ENCODE measurements around the gene ZMIZ1.
A peak's percentile ranks its signal among the peaks of the same experiment; 100 is the strongest.

ZMIZ1 gene

GRCh38 chr10:79349072-79349491 lies 280.3 kb downstream of the ZMIZ1 start:
- DNase-seq: no peak

- no peak for DNase-seq
Measured at GRCh38 chr10:79349766-79350406, 281.1 kb downstream of the ZMIZ1 start.

- DNase-seq: no peak
Measured at GRCh38 chr10:79350407-79351154, 281.8 kb downstream of the ZMIZ1 start.

GRCh38 chr10:79351332-79351731 lies 282.6 kb downstream of the ZMIZ1 start:
- no peak for DNase-seq

GRCh38 chr10:79352035-79352877 lies 283.5 kb downstream of the ZMIZ1 start:
- DNase-seq: no peak

- no peak for DNase-seq
Measured at GRCh38 chr10:79353000-79353406, 284.2 kb downstream of the ZMIZ1 start.

GRCh38 chr10:79353726-79354125 lies 285.0 kb downstream of the ZMIZ1 start:
- no peak for DNase-seq

- no peak for DNase-seq
Measured at GRCh38 chr10:79354141-79354540, 285.4 kb downstream of the ZMIZ1 start.

- DNase-seq: no peak
Measured at GRCh38 chr10:79354615-79355014, 285.8 kb downstream of the ZMIZ1 start.

GRCh38 chr10:79355420-79356017 lies 286.8 kb downstream of the ZMIZ1 start:
- DNase-seq: peak; percentile 12

GRCh38 chr10:79356104-79356503 lies 287.3 kb downstream of the ZMIZ1 start:
- DNase-seq: peak; percentile 60

GRCh38 chr10:79357180-79357579 lies 288.4 kb downstream of the ZMIZ1 start:
- DNase-seq: no peak

- no peak for DNase-seq
Measured at GRCh38 chr10:79358811-79359210, 290.0 kb downstream of the ZMIZ1 start.

- no peak for DNase-seq
Measured at GRCh38 chr10:79359816-79360498, 291.2 kb downstream of the ZMIZ1 start.

GRCh38 chr10:79360499-79361342 lies 292.0 kb downstream of the ZMIZ1 start:
- DNase-seq: no peak

GRCh38 chr10:79361726-79362397 lies 293.1 kb downstream of the ZMIZ1 start:
- DNase-seq: peak; percentile 49
